DMS 273 (cell line): Measurements from ENCODE around the gene ASRGL1.

Experiments used
- DNase-seq: peaks from one replicate; lab custom pipeline; 2025; ENCODE audit not compliant: unreplicated experiment; lab: John Stamatoyannopoulos, UW

ASRGL1 gene

DNA sequence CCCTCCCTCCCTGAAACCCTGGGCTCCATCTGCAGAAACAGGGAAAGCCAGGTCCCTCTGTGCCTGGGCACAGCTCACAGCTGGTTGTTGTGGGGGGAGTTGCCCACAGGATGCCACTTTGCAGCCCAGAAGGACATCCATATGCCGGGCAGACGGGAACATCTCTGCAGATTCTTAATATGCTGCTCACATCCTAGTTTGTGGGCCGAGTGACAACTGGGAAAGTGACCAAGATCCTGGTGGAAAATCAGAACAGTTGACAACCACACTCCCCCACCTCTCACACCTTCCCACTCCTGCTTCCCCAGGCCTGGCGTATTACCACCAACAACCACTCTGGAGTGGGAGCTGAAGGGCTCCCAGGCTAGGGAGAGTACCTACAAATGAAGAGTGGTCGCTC lies 74.3 kb downstream of the ASRGL1 start:
- peak; percentile 53 for DNase-seq

DNA sequence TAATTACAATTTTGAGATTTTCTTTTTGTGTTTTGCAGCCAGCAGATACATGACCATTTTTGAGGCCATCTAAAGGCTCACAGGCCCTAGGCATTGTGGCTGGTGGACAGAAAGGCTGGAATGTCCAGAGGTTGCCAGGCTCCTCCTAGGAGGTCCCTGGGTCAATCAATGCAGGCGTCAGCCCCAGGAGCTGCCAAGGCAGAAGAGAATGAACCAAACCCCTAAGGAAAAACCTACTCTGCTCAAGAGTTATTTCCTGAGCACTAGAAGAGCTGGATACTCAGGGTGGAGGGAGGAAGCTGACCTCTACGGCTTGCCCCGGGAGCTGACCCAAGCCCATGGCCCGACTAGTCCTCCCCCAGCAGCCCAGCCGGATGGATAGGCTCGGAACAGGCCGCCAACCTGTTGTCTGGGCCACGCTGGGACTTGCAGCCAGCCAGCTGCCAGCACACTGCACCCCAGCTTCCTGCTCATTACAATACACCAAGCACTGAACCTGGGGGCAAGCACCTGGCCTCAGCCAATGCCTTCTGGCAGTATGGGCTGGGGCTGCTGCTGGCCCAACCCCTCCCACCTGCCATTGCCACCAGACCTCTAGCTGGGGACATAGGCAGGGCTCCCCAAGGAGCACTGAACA lies 75.9 kb downstream of the ASRGL1 start:
- DNase-seq = peak; percentile 59

DNA sequence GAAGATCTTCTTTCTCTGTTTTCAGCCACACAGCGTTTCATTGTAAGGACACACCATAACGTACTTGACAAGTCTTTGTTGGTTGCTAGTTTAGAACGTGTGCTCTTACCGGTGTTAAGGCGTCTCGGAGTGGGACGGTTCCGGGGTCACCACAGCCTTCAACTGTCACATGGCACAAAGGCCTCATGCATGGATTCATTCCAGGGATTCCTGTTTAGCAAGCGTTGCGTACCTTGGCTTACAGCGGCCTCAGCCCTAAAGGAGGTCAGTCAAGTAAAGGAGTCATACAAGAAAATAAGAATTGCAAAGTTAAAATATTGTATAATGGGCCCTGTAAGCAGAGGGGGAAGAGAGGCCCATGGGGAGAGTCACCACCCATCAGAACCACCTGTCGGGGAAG lies 79.3 kb downstream of the ASRGL1 start:
- DNase-seq = no peak

DNA sequence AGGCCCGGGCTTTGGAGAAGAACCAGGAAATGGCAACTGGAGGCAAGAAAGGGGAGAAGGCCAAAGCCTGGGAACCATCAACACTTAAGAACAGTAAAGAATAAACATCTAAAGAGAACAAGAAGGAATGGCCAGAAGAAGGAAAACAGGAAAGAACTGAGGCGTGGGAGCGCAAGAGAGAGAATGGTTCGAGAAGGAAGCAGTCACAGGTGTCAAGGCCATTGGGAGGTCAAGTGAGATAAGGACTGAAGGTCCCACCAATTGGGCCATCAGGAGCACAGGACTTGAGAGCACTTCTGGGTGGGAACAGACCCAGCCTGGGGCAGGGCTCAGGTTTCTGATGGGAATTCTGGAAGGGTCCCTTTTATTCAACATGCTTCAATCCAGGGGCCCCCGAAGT lies 80.9 kb downstream of the ASRGL1 start:
- no peak for DNase-seq

DNA sequence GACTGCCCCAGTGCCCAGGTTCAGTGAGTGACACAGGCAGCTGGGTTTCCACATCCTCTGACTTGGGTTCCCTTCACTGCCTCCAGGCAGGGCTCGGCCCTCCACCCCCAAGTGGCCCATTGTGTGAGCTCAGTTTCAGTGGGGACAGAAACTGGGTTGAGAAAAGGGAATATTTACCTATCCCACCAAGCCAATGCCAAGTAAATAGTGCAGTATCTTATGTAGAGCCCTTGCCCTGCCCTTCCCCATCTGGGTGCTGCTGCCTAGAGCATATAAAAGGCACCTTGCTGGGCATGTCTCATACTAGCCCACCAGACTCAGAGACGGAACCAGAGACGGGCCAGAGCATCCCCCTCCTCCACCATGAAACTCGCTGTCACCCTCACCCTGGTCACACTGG lies 81.5 kb downstream of the ASRGL1 start, which contains the start of gene SCGB1A1:
SCGB1A1 (plus strand) TSS at position 301 of the 400 bp plus-strand sequence; CDS start at position 364, 63 bp downstream.
- DNase-seq = no peak

DNA sequence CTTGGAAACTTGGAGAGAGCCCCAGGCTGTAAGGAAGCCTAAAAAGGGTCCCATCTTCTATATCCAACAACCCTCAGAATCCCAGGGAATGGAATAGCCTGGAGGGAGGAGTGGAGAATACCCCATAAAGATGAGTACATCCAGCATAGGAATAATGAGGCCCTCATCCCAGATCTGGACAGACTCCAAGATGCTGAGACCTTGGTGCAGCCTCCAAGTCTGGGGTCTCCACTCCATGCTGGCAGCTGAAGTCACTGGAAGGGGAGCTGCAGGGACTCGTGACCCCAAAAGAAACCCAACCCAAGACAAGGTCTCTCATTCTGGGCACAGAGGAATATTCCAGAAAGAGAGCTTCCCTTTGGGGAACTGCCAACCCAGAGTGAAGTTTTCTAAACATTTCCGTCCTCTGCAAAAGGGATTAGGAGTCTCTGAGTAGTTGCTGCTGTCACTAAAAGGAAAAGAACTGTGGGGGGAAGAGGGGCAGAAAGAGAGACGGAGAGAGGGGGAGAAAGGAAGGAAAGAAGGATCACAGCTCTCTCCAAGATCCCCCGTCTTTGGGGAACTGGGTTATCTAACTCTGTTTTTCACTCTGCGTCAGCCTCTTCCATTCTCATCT lies 82.2 kb downstream of the ASRGL1 start:
- DNase-seq = no peak

DNA sequence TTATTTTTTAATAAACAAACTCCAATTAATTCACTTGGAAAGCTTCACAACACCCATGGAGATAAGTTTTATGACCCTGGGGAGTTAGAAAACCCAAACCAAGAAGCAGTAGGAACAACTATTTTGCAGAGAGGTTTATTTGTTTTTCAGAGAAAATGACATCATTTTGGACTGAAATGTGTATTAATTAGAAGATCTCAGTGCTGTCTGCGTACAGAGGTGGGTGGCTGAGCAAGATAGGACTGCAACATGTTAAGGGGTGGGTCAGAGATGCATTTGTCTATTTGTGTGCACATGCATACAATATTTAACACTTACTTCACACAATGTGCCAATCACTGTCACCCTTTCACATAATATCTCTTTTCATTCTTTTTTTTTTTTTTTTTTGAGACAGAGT lies 82.7 kb downstream of the ASRGL1 start:
- no peak for DNase-seq

DNA sequence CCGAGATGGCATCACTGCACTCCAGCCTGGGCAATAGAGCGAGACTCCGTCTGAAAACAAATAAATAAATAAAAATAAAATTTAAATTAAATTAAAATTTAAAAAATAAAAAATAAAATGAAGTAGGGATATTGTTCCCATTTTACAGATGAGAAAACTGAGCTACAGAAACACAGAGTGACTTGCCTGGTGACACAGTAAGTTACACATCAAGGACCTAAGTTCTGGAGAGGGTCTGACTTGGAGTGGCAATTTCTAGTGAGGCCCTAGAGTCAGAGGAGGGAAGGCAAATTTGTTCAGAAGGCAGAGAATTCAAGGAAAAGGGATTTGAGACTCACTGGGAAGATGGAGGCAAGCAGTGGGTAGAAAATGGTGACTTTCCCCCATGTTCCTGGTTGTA lies 83.6 kb downstream of the ASRGL1 start:
- no peak for DNase-seq

DNA sequence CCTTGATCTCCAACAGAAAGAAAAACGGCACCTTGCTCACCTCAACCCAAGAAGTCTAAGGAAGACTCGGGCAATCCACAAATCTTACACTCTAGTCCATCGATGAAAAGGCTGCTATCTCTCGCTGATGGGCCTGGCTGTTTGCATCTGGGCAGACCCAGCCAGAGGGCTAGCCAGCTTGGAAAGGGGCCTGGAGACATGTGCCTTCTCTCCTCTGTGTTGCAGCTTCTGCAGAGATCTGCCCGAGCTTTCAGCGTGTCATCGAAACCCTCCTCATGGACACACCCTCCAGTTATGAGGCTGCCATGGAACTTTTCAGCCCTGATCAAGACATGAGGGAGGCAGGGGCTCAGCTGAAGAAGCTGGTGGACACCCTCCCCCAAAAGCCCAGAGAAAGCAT lies 84.7 kb downstream of the ASRGL1 start:
- DNase-seq = no peak

DNA sequence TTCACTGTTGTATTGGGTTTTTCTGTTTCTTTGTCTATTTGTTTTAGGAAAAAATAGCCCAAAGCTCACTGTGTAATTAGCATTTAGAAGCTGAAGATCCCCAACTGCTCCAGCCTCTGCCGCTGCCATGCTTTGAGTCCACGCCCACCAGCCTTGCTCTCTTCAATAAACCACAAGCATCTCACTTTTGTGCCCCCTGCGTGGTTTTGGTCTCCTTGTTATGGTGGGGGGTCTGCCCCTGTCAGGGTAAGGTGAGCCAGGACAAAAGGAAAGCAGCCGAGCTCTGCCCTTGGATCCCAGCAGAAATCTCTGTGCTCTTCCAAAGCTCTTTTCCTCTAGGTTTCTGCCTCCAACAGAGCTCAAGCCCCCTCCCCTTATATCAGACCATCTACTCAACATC lies 85.8 kb downstream of the ASRGL1 start:
- no peak for DNase-seq

DNA sequence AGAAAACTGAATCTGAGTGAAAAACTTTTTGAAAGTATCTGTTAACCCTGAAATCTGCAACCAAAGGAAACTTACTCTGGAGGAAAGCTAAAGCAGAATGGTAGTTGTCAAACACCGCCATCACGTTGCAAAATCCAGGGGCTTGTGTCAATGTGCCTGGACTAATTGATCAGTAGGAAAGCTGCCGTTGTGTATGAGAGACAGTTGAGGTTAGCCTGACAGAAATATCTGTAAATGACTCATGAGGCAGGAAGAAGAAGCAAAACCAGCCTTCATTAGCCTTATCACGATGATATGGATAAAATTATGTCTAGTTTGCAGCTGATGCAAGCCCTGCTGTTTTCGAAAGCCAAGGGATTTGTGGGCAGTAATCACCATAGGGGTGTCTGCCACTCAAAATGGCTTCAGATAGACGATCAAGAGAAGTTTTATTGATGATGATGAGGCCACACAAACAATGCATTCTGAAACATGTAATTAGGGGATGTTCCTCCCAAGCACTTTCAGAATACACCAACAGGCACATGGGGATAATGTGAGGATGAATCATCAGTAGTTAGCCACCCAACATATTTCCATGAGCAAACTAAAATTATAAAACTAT lies 90.5 kb downstream of the ASRGL1 start:
- DNase-seq = no peak

DNA sequence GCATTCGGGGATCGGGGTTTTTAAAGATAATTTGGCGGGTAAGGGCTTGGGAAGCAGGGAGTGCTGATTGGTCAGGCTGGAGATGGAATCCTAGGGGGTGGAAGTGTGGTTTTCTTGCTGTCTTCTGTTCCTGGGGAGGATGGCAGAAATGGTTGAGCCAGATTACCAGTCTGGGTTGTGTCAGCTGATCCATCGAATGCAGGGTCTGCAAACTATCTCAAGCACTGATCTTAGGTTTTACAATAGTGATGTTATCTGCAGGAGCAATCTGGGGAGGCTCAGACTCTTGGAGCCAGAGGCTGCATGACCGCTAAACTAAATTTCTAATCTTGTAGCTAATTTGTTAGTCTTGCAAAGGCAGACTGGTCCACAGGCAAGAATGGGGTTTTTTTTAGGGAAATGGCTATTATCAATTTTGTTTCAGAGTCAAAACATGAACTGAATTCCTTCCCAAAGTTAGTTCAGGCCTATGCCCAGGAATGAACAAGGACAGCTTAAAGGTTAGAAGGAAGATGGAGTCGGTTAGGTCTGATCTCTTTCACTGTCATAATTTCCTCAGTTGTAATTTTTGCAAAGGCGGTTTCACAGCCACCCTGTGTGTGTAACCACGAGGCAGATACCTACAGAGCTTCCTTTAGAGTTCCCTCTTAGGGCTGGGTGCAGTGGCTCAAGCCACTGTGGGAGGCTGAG lies 91.8 kb downstream of the ASRGL1 start:
- DNase-seq = no peak

DNA sequence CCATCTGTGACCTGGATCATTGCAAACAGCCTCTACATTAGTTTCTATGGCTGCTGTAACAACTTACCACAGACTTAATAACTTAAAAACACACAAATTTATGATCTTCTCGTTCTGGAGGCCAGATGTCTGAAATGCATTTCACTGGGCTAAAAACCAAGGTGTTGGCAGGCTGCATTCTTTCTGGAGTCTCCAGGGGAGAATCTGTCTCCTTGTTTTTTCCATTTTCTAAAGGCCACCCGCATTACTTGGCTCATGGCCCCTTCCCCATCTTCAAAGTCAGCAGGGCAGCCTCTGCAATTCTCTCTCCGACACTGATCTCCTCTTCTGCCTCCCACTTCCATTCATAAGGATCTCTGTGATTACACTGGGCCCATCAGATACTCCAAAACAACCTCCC lies 93.2 kb downstream of the ASRGL1 start:
- DNase-seq = no peak

DNA sequence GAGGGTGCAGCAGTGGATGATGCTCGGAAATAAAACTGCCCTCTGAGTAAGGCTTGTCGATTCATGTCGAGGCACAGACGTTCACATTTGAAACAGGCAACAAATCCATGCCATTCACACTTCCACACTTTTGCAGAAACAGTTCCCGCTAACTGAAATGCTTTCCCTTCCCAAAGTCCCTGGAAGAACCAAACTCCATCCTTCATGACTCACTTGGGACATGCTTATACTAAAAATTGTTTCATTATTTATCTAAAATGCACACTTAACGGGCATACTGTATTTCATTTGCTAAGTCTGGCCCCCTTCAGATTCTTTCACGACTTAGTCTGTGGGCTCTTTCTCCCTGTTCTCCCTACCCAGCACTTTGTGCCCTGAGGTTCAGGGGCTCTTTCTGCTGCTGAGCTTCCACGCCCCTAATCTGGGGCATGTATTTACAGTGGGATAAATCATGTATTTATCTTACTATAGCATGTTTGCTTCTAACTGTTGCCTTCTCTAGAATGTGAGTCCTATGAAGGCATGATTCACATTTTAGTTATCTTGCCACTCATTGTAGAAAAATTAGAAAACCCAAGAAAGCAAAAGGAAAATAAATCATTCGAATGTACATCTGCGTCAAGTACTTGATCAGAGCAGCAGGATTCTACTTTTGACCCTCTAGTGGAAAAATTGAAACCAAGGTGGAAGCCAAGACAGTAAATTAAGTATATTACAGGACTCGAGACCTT lies 94.1 kb downstream of the ASRGL1 start:
- no peak for DNase-seq

DNA sequence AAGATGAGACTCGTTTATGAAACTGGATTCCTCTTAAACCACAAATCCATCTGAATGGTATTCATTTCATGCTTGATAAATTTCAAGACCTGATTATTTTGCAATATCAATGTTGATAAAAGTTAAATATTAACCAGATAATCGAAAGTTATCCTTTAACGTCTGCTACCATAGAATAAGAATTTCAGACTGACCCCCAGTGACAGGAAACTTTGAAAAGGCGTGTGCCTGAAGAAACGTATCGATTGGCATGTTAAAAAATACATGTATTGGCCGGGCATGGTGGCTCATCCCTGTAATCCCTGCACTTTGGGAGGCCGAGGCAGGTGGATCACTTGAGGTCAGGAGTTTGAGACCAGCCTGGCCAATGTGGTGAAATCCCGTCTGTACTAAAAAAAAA lies 95.4 kb downstream of the ASRGL1 start:
- no peak for DNase-seq

DNA sequence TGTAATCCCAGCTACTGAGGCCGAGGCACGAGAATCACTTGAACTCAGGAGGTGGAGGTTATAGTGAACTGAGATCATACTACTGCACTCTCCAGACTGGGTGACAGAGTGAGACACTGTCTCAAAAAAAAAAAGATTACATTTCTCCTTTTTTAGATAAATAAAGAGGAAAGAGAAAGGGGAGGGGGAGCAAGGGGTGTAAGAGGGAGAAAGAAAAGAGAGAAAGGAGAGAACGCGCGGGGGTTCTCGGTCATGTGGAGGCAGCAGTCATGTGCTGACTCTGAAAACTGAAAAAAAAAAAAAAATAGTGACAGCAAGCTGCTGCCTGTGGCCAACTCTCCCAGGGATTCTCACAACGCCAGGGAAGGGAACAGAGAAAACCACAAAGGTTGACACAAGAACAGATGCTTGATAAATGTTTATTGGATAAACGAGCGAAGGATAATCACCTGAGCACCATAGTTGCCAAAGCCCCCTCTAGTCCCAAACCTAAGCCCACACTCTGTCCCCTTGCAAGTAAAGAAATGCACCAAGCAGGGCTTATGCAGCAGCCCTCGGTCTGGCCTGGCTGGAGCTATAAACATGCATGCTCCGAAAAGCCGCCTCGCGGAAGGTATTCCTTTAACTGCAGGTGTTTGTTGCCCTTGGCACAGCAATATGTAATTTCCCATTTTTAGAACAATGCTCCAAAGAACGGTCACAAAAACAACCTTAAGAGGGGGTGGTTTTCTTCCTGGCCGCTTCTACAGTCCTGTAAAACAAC lies 96.1 kb downstream of the ASRGL1 start:
- DNase-seq = no peak

DNA sequence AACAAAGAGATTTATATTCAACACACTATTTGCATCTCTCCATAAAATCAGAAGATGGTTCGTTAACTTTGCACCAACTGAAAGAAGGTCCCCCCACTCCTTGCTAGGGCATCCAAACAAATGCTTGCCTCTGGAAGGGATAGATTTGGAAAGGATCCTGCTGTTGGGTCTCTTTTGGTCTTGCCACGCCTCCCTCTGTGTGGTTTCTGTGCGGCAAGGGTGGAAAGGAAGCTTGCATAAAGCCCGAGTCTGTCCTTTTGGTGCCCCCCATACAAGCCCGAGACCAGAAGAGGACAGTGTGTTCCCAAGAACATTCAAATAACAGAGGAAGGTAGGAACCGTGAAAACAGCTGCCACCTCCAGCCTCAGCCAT lies 96.6 kb downstream of the ASRGL1 start:
- no peak for DNase-seq

DNA sequence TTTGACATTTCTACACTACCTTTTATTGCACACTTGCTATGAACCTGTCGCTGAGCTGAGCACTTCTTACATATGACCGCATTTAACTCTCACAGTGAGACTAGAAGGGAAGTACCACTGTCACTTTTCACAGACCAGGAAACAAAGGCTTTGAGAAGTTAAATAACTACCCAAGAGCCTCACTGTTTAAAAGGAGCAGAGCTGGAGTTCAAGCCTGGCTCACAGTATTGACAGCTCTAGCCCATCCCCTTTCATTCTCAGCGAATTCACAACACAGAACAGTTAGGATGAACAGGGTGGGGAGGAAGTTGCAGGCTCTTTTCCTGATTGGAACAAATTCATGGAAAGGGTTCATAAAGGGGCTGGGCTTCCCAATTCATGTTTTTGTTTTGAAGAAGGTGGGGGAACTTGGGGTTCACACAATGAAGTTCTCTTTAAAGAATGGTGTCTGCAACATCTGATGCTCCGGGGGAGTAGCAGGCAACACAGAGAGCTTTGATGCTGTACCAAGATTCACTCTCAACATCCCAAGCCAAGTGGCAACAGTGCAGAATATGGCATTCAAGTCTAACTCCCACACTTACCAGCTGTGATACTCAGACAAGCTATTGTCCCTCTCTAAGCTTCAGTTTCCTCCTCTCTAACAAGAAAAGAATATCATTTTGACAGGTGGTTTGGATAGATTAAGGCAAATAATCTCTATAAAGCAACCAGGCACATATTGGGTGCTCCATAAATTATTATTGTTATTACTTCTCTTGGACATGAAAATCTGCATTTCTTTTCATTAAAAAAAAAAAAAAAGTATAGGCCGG lies 98.8 kb downstream of the ASRGL1 start:
- no peak for DNase-seq

DNA sequence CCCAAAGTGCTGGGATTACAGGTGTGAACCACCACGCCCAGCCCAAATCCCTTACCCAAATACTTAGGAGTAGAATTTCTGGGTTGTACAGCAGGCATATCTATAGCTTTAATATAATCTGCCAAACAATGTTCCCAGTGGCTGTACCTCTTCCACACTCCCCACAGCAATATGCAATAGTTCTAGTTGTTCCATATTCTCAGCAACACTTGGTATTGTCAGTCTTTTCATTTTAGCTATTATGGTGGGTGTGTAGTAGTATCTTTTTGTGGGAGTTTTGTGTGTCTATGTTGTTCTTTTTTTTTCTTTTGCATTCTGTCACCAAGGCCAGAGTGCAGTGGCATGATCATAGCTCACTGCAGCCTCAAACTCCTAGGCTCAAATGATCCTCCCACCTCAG lies 100.4 kb downstream of the ASRGL1 start:
- no peak for DNase-seq

DNA sequence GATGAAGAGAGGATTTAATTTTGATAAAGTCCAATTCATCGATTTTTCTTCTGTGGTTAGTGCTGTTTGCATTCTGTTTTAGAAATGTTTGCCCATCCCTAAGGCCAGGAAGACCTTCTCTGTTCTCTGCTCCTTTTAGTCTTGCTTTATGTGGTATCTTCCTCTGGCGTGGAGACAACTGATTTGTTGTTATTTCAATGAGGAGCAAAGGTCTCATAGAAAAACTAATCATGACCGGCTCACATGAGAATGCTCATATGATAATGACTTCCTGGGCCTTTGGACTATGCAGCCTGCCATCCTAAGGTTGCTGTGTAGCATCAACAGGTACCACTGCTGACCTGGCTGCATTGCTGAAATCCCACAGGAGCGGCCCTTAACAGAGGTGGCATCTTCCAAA lies 101.4 kb downstream of the ASRGL1 start:
- no peak for DNase-seq
